ENCODE data around the gene ZFYVE9.

DNA sequence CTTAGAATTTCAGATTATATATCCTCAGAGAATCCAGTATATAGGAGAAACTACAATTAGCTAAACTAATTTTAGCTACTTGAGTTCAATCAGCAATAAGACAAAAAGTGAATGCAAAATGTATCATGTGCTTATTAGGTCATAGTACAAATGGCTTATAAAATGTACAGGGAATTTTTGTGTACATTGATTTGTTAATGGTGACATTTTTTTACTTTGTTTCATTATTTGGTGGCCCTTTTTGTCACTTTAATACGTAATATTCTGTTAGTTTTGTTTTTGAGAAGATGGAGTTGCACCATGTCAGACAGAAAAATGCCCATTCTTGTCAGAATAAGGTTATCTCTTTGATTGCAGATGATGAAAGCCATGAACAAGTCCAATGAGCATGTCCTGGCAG, 190.5 kb downstream of the ZFYVE9 start:
- TF ChIP-seq POLR2A (IDR thresholded peaks at IDR 0.05) (no peak), EP300 (IDR thresholded peaks at IDR 0.05; ENCODE audit: low read depth) (no peak)
- TF ChIP-seq, protein P1, sequence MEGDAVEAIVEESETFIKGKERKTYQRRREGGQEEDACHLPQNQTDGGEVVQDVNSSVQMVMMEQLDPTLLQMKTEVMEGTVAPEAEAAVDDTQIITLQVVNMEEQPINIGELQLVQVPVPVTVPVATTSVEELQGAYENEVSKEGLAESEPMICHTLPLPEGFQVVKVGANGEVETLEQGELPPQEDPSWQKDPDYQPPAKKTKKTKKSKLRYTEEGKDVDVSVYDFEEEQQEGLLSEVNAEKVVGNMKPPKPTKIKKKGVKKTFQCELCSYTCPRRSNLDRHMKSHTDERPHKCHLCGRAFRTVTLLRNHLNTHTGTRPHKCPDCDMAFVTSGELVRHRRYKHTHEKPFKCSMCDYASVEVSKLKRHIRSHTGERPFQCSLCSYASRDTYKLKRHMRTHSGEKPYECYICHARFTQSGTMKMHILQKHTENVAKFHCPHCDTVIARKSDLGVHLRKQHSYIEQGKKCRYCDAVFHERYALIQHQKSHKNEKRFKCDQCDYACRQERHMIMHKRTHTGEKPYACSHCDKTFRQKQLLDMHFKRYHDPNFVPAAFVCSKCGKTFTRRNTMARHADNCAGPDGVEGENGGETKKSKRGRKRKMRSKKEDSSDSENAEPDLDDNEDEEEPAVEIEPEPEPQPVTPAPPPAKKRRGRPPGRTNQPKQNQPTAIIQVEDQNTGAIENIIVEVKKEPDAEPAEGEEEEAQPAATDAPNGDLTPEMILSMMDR (IDR thresholded peaks at IDR 0.05), result no peak

Data from transverse colon (tissue), 3 donors.